ENCODE measurements around the gene SMTNL2.

- TF ChIP-seq EZH2 (IDR thresholded peaks at IDR 0.05; ENCODE audit: borderline replicate concordance, low read length), result no peak
- no peak for TF ChIP-seq CTCF (IDR thresholded peaks at IDR 0.05; ENCODE audit: low read length)
Observed at GRCh38 chr17:4633643-4634042, 49.3 kb downstream of the SMTNL2 start.

Data from OCI-LY1 (cell line).